HL-60 (cell line): ENCODE results near the gene ST6GALNAC6.

Experiments used
- POLR2AphosphoS5 ChIP-seq: IDR thresholded peaks from 2 replicates; pipeline ENCODE4 v1.6.1; 2012; ENCODE audit warnings: low read depth
- SPI1 ChIP-seq: IDR thresholded peaks from 2 replicates; pipeline ENCODE4 v1.6.1; 2012; ENCODE audit warnings: low read depth, mild to moderate bottlenecking, borderline replicate concordance
- TF ChIP-seq, protein P1 (sequence below): IDR thresholded peaks from one replicate; pipeline ENCODE4 v1.5.1; 2011; ENCODE audit warnings: low read length, control low read depth, inconsistent platforms; ENCODE audit not compliant: insufficient read depth
- TF ChIP-seq, protein P2 (sequence below): IDR thresholded peaks from 2 replicates; pipeline ENCODE4 v1.6.1; 2012; ENCODE audit warnings: low read depth; ENCODE audit not compliant: insufficient replicate concordance

- TF ChIP-seq, protein P1, sequence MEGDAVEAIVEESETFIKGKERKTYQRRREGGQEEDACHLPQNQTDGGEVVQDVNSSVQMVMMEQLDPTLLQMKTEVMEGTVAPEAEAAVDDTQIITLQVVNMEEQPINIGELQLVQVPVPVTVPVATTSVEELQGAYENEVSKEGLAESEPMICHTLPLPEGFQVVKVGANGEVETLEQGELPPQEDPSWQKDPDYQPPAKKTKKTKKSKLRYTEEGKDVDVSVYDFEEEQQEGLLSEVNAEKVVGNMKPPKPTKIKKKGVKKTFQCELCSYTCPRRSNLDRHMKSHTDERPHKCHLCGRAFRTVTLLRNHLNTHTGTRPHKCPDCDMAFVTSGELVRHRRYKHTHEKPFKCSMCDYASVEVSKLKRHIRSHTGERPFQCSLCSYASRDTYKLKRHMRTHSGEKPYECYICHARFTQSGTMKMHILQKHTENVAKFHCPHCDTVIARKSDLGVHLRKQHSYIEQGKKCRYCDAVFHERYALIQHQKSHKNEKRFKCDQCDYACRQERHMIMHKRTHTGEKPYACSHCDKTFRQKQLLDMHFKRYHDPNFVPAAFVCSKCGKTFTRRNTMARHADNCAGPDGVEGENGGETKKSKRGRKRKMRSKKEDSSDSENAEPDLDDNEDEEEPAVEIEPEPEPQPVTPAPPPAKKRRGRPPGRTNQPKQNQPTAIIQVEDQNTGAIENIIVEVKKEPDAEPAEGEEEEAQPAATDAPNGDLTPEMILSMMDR: no peak
- TF ChIP-seq SPI1: no peak
- TF ChIP-seq POLR2AphosphoS5: no peak
- TF ChIP-seq, protein P2, sequence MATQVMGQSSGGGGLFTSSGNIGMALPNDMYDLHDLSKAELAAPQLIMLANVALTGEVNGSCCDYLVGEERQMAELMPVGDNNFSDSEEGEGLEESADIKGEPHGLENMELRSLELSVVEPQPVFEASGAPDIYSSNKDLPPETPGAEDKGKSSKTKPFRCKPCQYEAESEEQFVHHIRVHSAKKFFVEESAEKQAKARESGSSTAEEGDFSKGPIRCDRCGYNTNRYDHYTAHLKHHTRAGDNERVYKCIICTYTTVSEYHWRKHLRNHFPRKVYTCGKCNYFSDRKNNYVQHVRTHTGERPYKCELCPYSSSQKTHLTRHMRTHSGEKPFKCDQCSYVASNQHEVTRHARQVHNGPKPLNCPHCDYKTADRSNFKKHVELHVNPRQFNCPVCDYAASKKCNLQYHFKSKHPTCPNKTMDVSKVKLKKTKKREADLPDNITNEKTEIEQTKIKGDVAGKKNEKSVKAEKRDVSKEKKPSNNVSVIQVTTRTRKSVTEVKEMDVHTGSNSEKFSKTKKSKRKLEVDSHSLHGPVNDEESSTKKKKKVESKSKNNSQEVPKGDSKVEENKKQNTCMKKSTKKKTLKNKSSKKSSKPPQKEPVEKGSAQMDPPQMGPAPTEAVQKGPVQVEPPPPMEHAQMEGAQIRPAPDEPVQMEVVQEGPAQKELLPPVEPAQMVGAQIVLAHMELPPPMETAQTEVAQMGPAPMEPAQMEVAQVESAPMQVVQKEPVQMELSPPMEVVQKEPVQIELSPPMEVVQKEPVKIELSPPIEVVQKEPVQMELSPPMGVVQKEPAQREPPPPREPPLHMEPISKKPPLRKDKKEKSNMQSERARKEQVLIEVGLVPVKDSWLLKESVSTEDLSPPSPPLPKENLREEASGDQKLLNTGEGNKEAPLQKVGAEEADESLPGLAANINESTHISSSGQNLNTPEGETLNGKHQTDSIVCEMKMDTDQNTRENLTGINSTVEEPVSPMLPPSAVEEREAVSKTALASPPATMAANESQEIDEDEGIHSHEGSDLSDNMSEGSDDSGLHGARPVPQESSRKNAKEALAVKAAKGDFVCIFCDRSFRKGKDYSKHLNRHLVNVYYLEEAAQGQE: no peak
Measured at GRCh38 chr9:127880143-127880542, 19.3 kb downstream of the ST6GALNAC6 start.
